Natural killer cell (primary cell): Measurements from ENCODE around the gene MAML3. TPM values are rescaled to one million over a fixed set of nuclear protein-coding genes. Genes with fewer than 3 reads are reported as not detected.

Source experiments
- ATAC-seq, 3 donors: fragments of 150-1000 bp in 2 of 3; fragments of 200-7000 bp in 1 of 3; cut with Tn5 transposase; 1 replicate in 1 of 3; 2 replicates in 2 of 3; pipeline ENCODE4 v1.10.0; 2021; ENCODE audit warnings: mild to moderate bottlenecking in 2 of 3, moderate library complexity in 2 of 3
- DNase-seq, 2 donors: peaks; one replicate each; pipeline versions ENCODE4 v3.0.0 to v3.0.0-alpha.2; 2013 to 2021; ENCODE audit warnings: mixed read lengths in 1 of 2
- H3K27ac ChIP-seq: one replicate; pipeline ENCODE4 v1.5.1; 2013; ENCODE audit warnings: mild to moderate bottlenecking, low read length
- H3K27me3 ChIP-seq: one replicate; pipeline ENCODE4 v1.6.1; 2013; ENCODE audit warnings: low read length; ENCODE audit not compliant: control insufficient read depth, insufficient read depth
- H3K36me3 ChIP-seq: one replicate; pipeline ENCODE4 v1.6.1; 2013; ENCODE audit warnings: low read length; ENCODE audit not compliant: control insufficient read depth, insufficient read depth
- H3K4me1 ChIP-seq: one replicate; pipeline ENCODE4 v1.6.1; 2013; ENCODE audit warnings: low read length; ENCODE audit not compliant: control insufficient read depth, insufficient read depth
- H3K4me3 ChIP-seq: one replicate; pipeline ENCODE4 v1.5.1; 2013; ENCODE audit warnings: low read length
- H3K9me3 ChIP-seq: one replicate; pipeline ENCODE4 v1.6.1; 2013; ENCODE audit warnings: low read length; ENCODE audit not compliant: control insufficient read depth, insufficient read depth
- H3K27ac Mint-ChIP-seq, 2 donors: one replicate each; pipeline ENCODE4 v1.8.0; 2022; ENCODE audit warnings: mild to moderate bottlenecking in 2 of 2, mixed read lengths in 2 of 2, moderate library complexity in 1 of 2
- H3K27me3 Mint-ChIP-seq, 2 donors: one replicate each; pipeline ENCODE4 v1.8.0; 2022; ENCODE audit warnings: low read depth in 2 of 2, mixed read lengths in 2 of 2
- H3K36me3 Mint-ChIP-seq: one replicate; pipeline ENCODE4 v1.8.0; 2022; ENCODE audit warnings: mixed read lengths
- H3K4me1 Mint-ChIP-seq, 2 donors: one replicate each; pipeline ENCODE4 v1.8.0; 2022; ENCODE audit warnings: mixed read lengths in 2 of 2
- H3K4me3 Mint-ChIP-seq: one replicate; pipeline ENCODE4 v1.8.0; 2022; ENCODE audit warnings: mild to moderate bottlenecking, moderate library complexity, mixed read lengths
- H3K9me3 Mint-ChIP-seq, 2 donors: one replicate each; pipeline ENCODE4 v1.8.0; 2022; ENCODE audit warnings: mixed read lengths in 2 of 2
- WGBS: methylation state at CpG from one replicate; pipeline ENCODE4 v1.1.7; 2013; ENCODE audit warnings: missing lambda C conversion rate; ENCODE audit not compliant: insufficient coverage; 5-methylcytosine and 5-hydroxymethylcytosine counted together
- intact Hi-C: fragments of 100-400 bp; cut with micrococcal nuclease; formaldehyde crosslinking; loops from one replicate; pipeline ENCODE4 v1.14.2; 2022
- total RNA-seq, 4 donors: library from RNA; stranded (reverse); fragments of 120-200 nt in 1 of 4; gene quantifications; one replicate each; pipeline versions ENCODE4 v1.2.3 to v1.2.4, GENCODE V29; 2013 to 2022
- TF ChIP-seq, protein P1 (sequence below): fragments of 200-600 bp; IDR thresholded peaks from one replicate; pipeline ENCODE4 v1.8.0; 2022; ENCODE audit warnings: antibody characterized with exemption

The MAML3 gene
- total RNA-seq, 3 donors from 2014 or later (not counting 1 experiment from before 2014, with no cell fraction given), result 1.7 to 5.6 (median 2.8) TPM

DNA sequence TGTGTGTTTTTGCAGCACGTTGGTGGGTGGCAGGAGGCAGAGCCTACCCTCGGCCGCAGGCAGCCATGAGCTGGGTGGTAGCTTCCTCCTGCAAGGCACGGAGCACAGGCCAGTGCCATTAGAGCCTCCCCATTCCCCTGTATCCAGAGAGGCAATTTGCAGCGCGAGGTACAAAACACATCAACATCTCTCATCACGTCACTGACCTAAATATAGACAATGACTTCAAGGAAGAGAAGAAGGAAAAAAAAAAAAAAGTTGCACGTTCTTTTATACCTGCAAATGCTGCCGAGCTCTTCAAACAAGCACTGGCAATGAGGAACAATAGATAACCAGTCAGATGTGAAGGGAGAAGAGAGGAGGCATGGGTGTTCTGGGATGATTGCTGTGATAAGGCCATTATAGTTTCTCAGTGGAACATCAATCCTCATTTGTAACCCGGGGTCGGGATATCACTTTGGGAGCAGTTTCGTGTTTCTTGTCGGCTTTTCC, 328.4 kb downstream of the MAML3 start:
- Histone ChIP-seq H3K9me3 (no peaks in the 10 kb centered on the region), H3K36me3 (no peaks in the 10 kb centered on the region), H3K27ac (no peak overlapping the region), H3K4me3 (no peak overlapping the region), H3K4me1 (no peaks in the 10 kb centered on the region), H3K27me3 (no peaks in the 10 kb centered on the region)
- no peak for DNase-seq
- 91% methylated on average over 12 of the region's 13 CpGs for WGBS
- TF ChIP-seq, protein P1, sequence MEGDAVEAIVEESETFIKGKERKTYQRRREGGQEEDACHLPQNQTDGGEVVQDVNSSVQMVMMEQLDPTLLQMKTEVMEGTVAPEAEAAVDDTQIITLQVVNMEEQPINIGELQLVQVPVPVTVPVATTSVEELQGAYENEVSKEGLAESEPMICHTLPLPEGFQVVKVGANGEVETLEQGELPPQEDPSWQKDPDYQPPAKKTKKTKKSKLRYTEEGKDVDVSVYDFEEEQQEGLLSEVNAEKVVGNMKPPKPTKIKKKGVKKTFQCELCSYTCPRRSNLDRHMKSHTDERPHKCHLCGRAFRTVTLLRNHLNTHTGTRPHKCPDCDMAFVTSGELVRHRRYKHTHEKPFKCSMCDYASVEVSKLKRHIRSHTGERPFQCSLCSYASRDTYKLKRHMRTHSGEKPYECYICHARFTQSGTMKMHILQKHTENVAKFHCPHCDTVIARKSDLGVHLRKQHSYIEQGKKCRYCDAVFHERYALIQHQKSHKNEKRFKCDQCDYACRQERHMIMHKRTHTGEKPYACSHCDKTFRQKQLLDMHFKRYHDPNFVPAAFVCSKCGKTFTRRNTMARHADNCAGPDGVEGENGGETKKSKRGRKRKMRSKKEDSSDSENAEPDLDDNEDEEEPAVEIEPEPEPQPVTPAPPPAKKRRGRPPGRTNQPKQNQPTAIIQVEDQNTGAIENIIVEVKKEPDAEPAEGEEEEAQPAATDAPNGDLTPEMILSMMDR, result no peak
- Mint-ChIP-seq H3K27ac (no peak overlapping the region), H3K4me1 (no peaks in the 10 kb centered on the region), H3K36me3 (no peaks in the 10 kb centered on the region), H3K27me3 (peaks cover 4 to 8% of the 10 kb centered on the region in 2 donors), H3K4me3 (no peak overlapping the region), H3K9me3 (no peaks in the 10 kb centered on the region)
- ATAC-seq, result no peak
- intact Hi-C loops, result no loop called here

DNA sequence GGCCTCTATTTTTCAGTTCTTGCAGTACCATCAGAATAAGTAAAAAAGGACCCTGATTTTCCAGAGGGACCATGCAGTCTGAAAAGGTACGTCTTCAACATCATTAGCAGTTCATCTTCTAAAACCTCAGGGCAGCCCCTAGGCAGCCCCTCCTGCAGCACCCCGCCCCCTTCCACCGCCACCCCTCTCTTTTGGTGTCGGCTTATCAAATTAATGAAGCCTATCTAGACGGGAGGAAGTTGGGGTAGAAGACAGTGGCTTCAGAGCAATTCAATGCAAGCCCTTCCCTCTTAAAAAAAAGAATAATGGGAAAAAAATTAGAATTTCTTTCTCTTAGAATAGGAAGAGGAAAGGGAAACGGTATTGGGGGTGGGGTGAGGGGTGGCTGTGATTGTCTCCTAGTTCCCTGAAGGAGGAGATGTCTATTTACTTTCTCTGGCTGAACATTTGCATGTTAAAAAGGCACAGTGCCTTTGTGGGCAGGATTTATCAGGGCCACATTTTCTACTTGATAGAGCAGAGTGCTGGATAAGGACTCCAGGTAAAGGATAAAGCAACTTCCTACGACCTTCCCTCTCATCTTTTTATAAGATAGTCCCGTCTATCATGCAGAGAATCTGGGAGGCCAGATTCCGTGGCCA, 329.0 kb downstream of the MAML3 start:
- Histone ChIP-seq H3K4me3 (no peak overlapping the region), H3K27ac (no peak overlapping the region), H3K9me3 (no peaks in the 10 kb centered on the region), H3K36me3 (no peaks in the 10 kb centered on the region), H3K4me1 (no peaks in the 10 kb centered on the region), H3K27me3 (no peaks in the 10 kb centered on the region)
- ATAC-seq (no peak), DNase-seq (no peak)
- H3K4me3 Mint-ChIP-seq, result no peak overlapping the region
- TF ChIP-seq, protein P1, result no peak
- H3K36me3 Mint-ChIP-seq, result no peaks in the 10 kb centered on the region
- WGBS, result 87% methylated on average over 8 of the region's 9 CpGs
- peaks cover 4 to 8% of the 10 kb centered on the region in 2 donors for H3K27me3 Mint-ChIP-seq
- no peaks in the 10 kb centered on the region for H3K4me1 Mint-ChIP-seq
- intact Hi-C loops, result no loop called here
- no peaks in the 10 kb centered on the region for H3K9me3 Mint-ChIP-seq
- H3K27ac Mint-ChIP-seq, result no peak overlapping the region

DNA sequence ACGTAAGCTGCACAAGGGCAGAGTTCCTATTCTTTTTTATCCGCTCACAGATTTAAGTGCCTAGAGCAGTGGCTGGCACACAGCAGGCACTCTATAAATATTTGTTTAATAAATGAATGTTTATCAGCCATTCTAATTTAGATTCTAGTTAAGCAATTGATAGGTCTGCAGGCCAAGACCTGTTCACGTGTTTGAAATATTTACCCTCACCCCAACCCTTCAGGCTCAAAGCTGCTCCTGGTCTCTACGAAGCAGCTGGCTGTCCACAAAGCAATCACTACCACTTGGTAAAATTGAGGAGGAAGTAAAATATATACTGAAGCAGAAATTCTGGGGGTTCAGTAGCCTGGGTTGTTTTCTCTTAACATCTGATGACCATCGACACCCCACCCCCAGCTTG, 330.2 kb downstream of the MAML3 start:
- Mint-ChIP-seq H3K27ac (no peak overlapping the region), H3K9me3 (no peaks in the 10 kb centered on the region), H3K4me1 (no peaks in the 10 kb centered on the region), H3K27me3 (peaks cover 4 to 8% of the 10 kb centered on the region in 2 donors), H3K4me3 (no peak overlapping the region), H3K36me3 (no peaks in the 10 kb centered on the region)
- no peak for DNase-seq
- no peak for ATAC-seq
- H3K4me3 ChIP-seq, result no peak overlapping the region
- no peaks in the 10 kb centered on the region for H3K27me3 ChIP-seq
- intact Hi-C loops, result no loop called here
- 100% methylated on average over 1 of the region's 5 CpGs for WGBS
- no peak overlapping the region for H3K27ac ChIP-seq
- no peaks in the 10 kb centered on the region for H3K36me3 ChIP-seq
- H3K9me3 ChIP-seq, result no peaks in the 10 kb centered on the region
- no peaks in the 10 kb centered on the region for H3K4me1 ChIP-seq
- TF ChIP-seq, protein P1, result no peak

- no peak for ATAC-seq
- intact Hi-C loops, result no loop called here
- Mint-ChIP-seq H3K27ac (no peak overlapping the region), H3K36me3 (no peaks in the 10 kb centered on the region), H3K27me3 (peaks cover 4 to 8% of the 10 kb centered on the region in 2 donors), H3K4me1 (no peaks in the 10 kb centered on the region), H3K9me3 (no peaks in the 10 kb centered on the region), H3K4me3 (no peak overlapping the region)
- Histone ChIP-seq H3K36me3 (no peaks in the 10 kb centered on the region), H3K9me3 (no peaks in the 10 kb centered on the region), H3K27ac (no peak overlapping the region), H3K4me1 (no peaks in the 10 kb centered on the region), H3K4me3 (no peak overlapping the region), H3K27me3 (no peaks in the 10 kb centered on the region)
- WGBS, result 95% methylated on average over 4 of the region's 4 CpGs
- TF ChIP-seq, protein P1, result no peak
- no peak for DNase-seq
Measured at GRCh38 chr4:139823345-139823744, 330.6 kb downstream of the MAML3 start.
